K562 (cell line): ENCODE results near the gene ADAP1. TPM values are rescaled to one million over a fixed set of nuclear protein-coding genes. Genes with fewer than 3 reads are reported as not detected.

Experiments
- BHLHE40 ChIP-seq: IDR thresholded peaks from 2 replicates; pipeline ENCODE4 v1.6.1; 2011; ENCODE audit warnings: low read length, improper control_type of control experiment
- POLR2G ChIP-seq: fragments of 200-400 bp; formaldehyde crosslinking; IDR thresholded peaks from 2 replicates; pipeline ENCODE4 v1.6.1; 2017; ENCODE audit warnings: low read depth, mild to moderate bottlenecking, antibody characterized with exemption, low read length, moderate library complexity
- ZKSCAN1 ChIP-seq: fragments of 150-350 bp; IDR thresholded peaks from 2 replicates; pipeline ENCODE4 v1.6.1; 2016; ENCODE audit warnings: low read depth, low read length
- polyA plus RNA-seq, 8 experiments: library from polyadenylated mRNA; depleted of rRNA in 4 of 8; stranded (reverse) in 5 of 8; unstranded in 3 of 8; fragments of >200 nt; fragmentation: Nextera tagmentation in 2 of 8; fragmentation: Illumina TruSeq in 1 of 8; extraction: Ambion mirVana in 2 of 8; extraction: Trizol in 1 of 8; gene quantifications; 2 replicates each; pipeline versions ENCODE4 v1.2.1 to v1.2.3, GENCODE V29; 2011 to 2014; ENCODE audit warnings: inconsistent platforms in 1 of 8, missing spikeins in 1 of 8
- total RNA-seq, 7 experiments: library from RNA; depleted of rRNA in 6 of 7; stranded (reverse); fragments of >200 nt in 6 of 7; fragmentation: Illumina TruSeq in 2 of 7; extraction: Trizol in 2 of 7; gene quantifications; 2 replicates each; pipeline versions ENCODE4 v1.2.1 to v1.2.3, GENCODE V29; 2011 to 2021; ENCODE audit warnings: low replicate concordance in 1 of 7
- TF ChIP-seq, protein P1 (sequence below): sonication (generic); formaldehyde crosslinking; IDR thresholded peaks from 2 replicates; pipeline ENCODE4 v1.8.1; 2023; ENCODE audit warnings: mild to moderate bottlenecking, missing genetic modification reagents
- TF ChIP-seq, protein P2 (sequence below): sonication (generic); formaldehyde crosslinking; IDR thresholded peaks from 2 replicates; pipeline ENCODE4 v1.5.0; 2020; ENCODE audit warnings: missing genetic modification reagents

ADAP1 gene
- total and polyA plus RNA-seq, 9 of the 15 experiments (the other 6 are each of a cell fraction or from before 2014, with no cell fraction given), result 0.27 to 1.4 (median 0.52) TPM; not detected in 3

DNA sequence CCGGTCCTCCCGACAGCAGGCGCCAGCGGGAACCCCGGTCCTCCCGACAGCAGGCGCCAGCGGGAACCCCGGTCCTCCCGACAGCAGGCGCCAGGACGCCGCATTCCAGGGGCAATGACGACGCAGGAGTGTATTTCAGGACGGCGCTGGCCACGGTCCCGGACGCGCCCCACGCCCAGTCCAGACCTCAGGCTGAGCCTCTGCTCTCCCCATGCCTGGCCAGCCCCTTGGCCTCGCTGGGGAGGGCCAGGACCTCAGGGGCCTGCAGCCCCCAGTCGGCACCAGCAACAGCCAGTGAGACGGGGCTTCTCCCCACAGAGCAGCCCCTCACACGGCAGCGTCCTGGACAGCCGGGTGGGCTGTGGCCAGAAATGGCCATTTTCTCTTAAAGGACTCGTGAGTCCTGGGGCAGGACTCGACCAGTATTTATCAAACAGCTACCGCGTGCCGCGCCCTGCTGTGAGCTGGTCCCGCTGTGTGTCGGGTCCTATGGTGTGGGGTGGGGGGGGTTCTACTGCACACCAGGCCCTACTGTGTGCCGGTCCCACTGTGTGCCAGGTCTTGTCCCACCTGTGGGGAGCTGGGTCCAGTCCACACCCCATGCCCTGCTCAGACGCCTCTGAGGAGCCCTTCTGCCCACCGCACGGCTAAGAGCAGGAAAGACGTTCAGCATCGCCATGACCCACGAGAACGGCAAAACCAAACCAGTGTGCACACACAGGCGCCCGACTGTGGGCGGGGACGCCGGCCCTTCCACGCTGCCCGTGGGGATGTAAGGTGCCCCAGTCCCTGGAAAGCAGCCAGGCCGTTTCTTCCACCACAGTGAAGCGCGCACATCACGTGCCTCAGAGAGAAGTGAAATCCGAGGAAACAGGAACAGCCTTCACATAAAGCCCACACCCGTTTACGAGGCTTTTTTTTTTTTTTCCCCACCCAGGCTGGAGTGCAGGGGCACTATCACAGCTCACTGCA lies 44.8 kb downstream of the ADAP1 start (continued):
- TF ChIP-seq, protein P1, sequence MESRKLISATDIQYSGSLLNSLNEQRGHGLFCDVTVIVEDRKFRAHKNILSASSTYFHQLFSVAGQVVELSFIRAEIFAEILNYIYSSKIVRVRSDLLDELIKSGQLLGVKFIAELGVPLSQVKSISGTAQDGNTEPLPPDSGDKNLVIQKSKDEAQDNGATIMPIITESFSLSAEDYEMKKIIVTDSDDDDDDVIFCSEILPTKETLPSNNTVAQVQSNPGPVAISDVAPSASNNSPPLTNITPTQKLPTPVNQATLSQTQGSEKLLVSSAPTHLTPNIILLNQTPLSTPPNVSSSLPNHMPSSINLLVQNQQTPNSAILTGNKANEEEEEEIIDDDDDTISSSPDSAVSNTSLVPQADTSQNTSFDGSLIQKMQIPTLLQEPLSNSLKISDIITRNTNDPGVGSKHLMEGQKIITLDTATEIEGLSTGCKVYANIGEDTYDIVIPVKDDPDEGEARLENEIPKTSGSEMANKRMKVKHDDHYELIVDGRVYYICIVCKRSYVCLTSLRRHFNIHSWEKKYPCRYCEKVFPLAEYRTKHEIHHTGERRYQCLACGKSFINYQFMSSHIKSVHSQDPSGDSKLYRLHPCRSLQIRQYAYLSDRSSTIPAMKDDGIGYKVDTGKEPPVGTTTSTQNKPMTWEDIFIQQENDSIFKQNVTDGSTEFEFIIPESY, result peak; percentile 8; the same call in 1 of the 2 replicates
- TF ChIP-seq ZKSCAN1 (peak; percentile 99), BHLHE40 (peak; percentile 54; the same call in 1 of the 2 replicates), POLR2G (peak; percentile 35; the same call in 1 of the 2 replicates)
- TF ChIP-seq, protein P2, sequence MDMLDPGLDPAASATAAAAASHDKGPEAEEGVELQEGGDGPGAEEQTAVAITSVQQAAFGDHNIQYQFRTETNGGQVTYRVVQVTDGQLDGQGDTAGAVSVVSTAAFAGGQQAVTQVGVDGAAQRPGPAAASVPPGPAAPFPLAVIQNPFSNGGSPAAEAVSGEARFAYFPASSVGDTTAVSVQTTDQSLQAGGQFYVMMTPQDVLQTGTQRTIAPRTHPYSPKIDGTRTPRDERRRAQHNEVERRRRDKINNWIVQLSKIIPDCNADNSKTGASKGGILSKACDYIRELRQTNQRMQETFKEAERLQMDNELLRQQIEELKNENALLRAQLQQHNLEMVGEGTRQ, result peak; percentile 5; the same call in 1 of the 2 replicates
